ENCODE results near the gene BSND. TPM values are rescaled to one million over a fixed set of nuclear protein-coding genes. Genes with fewer than 3 reads are reported as not detected.

The BSND gene
- polyA plus RNA-seq, 1 of the 3 experiments (the other 2 are of a cell fraction): not detected

GRCh38 chr1:54995013-54995760 is 3.5 kb upstream of the BSND start:
- Histone ChIP-seq H3K27ac (ENCODE audit: low read depth in 2 of 2, low read length in 1 of 2) (no peak overlapping the region), H3K9me2 (no peaks in the 10 kb centered on the region), H3K79me2 (ENCODE audit: insufficient read depth) (no peaks in the 10 kb centered on the region), H2AFZ (ENCODE audit: low read depth) (no peak overlapping the region), H3K4me3 (ENCODE audit: low read depth in 2 of 2, low read length in 1 of 2) (no peak overlapping the region), H3K27me3 (ENCODE audit: insufficient read depth) (no peaks in the 10 kb centered on the region; the same call in 1 of the 2 replicates), H3K9ac (no peak overlapping the region), H3K4me2 (no peak overlapping the region), H3F3A (replicated peaks; ENCODE audit: insufficient read depth) (no peaks in the 10 kb centered on the region), H4K20me1 (ENCODE audit: insufficient read depth) (no peaks in the 10 kb centered on the region), H3K4me1 (ENCODE audit: control insufficient read depth in 1 of 2, insufficient read depth in 2 of 2, low read depth in 1 of 2, low read length in 1 of 2) (peaks cover 0 to 3% of the 10 kb centered on the region in 2 experiments; a peak in 1 of 4 replicates), H3K36me3 (replicated peaks in 1 of 2; ENCODE audit: control insufficient read depth in 1 of 2, insufficient read depth in 2 of 2, low read length in 1 of 2) (no peaks in the 10 kb centered on the region), H3K9me3 (no peaks in the 10 kb centered on the region)
- TF ChIP-seq IRF3 (IDR thresholded peaks at IDR 0.05; ENCODE audit: low read depth, low read length): no peak
- no peak for TF ChIP-seq FOSL2 (IDR thresholded peaks at IDR 0.05; ENCODE audit: borderline replicate concordance, low read depth)
- no peak for TF ChIP-seq RAD21 (IDR thresholded peaks at IDR 0.05; ENCODE audit: low read length)
- TF ChIP-seq GABPA (IDR thresholded peaks at IDR 0.05; ENCODE audit: low read depth): no peak
- TF ChIP-seq MEF2A (IDR thresholded peaks at IDR 0.05; ENCODE audit: borderline replicate concordance, low read depth): no peak
- TF ChIP-seq RCOR1 (IDR thresholded peaks at IDR 0.05; ENCODE audit: low read length): no peak
- TF ChIP-seq POLR2AphosphoS5 (IDR thresholded peaks at IDR 0.05; ENCODE audit: low read depth, low read length): no peak
- TF ChIP-seq CTCF (IDR thresholded peaks at IDR 0.05): no peak
- no peak for TF ChIP-seq MAX (IDR thresholded peaks at IDR 0.05; ENCODE audit: low read depth)
- no peak for TF ChIP-seq TAF1 (IDR thresholded peaks at IDR 0.05; ENCODE audit: borderline replicate concordance, low read depth, low read length)
- TF ChIP-seq FOXM1 (IDR thresholded peaks at IDR 0.05; ENCODE audit: low read depth): no peak
- no peak for TF ChIP-seq ZBTB33 (IDR thresholded peaks at IDR 0.05; ENCODE audit: borderline replicate concordance, low read depth)
- no peak for TF ChIP-seq FOXJ3 (CRISPR knock-in tag; IDR thresholded peaks at IDR 0.05)
- ChIA-PET CTCF (interaction anchor here (0.8 to 10.9 kb wide), 20 partner anchors 9 to 120 kb away, joined by 3 to 302 read pairs (median 10); no protein-coding TSS in a partner anchor), POLR2A (no interaction called here)
- WGBS (ENCODE audit: low lambda C conversion rate): 77% methylated on average over 12 of the region's 12 CpGs
- DNase-seq: no peak
